GM23338 (cell line): ENCODE data around the gene HEXD. TPM values are rescaled to one million over a fixed set of nuclear protein-coding genes. Genes with fewer than 3 reads are reported as not detected.

Experiments
- ATAC-seq: fragments of 200-7000 bp; cut with Tn5 transposase; 3 replicates; pipeline ENCODE4 v1.9.1; 2020
- DNase-seq: peaks from one replicate; pipeline ENCODE4 v3.0.0-alpha.2; 2015; ENCODE audit warnings: low spot score
- H2AFZ ChIP-seq: fragments of 200-600 bp; sonication (generic); 2 replicates; pipeline ENCODE4 v1.8.0; 2016; ENCODE audit warnings: antibody characterized with exemption, mild to moderate bottlenecking, moderate library complexity
- H3F3A ChIP-seq: fragments of 200-600 bp; sonication (generic); replicated peaks from 2 replicates; pipeline ENCODE4 v1.8.0; 2017; ENCODE audit warnings: antibody characterized with exemption, mixed run types, low read depth
- H3K27ac ChIP-seq: fragments of 200-600 bp; sonication (generic); 2 replicates; pipeline ENCODE4 v1.6.1; 2016; ENCODE audit warnings: low read depth
- H3K27me3 ChIP-seq: fragments of 200-600 bp; sonication (generic); 2 replicates; pipeline ENCODE4 v1.8.0; 2016; ENCODE audit warnings: mild to moderate bottlenecking, mixed run types, moderate library complexity; ENCODE audit not compliant: insufficient read depth
- H3K36me3 ChIP-seq: fragments of 200-600 bp; sonication (generic); 2 replicates; pipeline ENCODE4 v1.8.0; 2016; ENCODE audit warnings: mild to moderate bottlenecking; ENCODE audit not compliant: insufficient read depth
- H3K4me1 ChIP-seq: fragments of 200-600 bp; sonication (generic); 2 replicates; pipeline ENCODE4 v1.8.0; 2016; ENCODE audit warnings: mild to moderate bottlenecking, moderate library complexity; ENCODE audit not compliant: insufficient read depth
- H3K4me2 ChIP-seq: fragments of 200-600 bp; sonication (generic); 2 replicates; pipeline ENCODE4 v1.7.1; 2017; ENCODE audit warnings: mixed run types
- H3K4me3 ChIP-seq: fragments of 200-600 bp; sonication (generic); 2 replicates; pipeline ENCODE4 v1.6.1; 2016; ENCODE audit warnings: mixed run types
- H3K79me2 ChIP-seq: fragments of 200-600 bp; sonication (generic); replicated peaks from 2 replicates; pipeline ENCODE4 v1.8.0; 2017; ENCODE audit warnings: mild to moderate bottlenecking; ENCODE audit not compliant: insufficient read depth
- H3K9me2 ChIP-seq: fragments of 200-600 bp; sonication (generic); 2 replicates; pipeline ENCODE4 v1.8.0; 2017; ENCODE audit not compliant: insufficient read depth
- H4K20me1 ChIP-seq: fragments of 200-600 bp; sonication (generic); replicated peaks from 2 replicates; pipeline ENCODE4 v1.8.0; 2017; ENCODE audit warnings: mild to moderate bottlenecking; ENCODE audit not compliant: insufficient read depth
- H3K27ac Mint-ChIP-seq: 2 replicates; pipeline ENCODE4 v1.8.0; 2020; ENCODE audit warnings: inconsistent platforms, mild to moderate bottlenecking, moderate library complexity, mixed read lengths
- H3K27me3 Mint-ChIP-seq: 3 replicates; pipeline ENCODE4 v1.8.0; 2022; ENCODE audit warnings: low read depth, mild to moderate bottlenecking, moderate library complexity, mixed read lengths, inconsistent platforms; ENCODE audit not compliant: insufficient read depth, poor library complexity
- H3K36me3 Mint-ChIP-seq: 3 replicates; pipeline ENCODE4 v1.8.0; 2021; ENCODE audit warnings: low read depth, mild to moderate bottlenecking, inconsistent platforms, moderate library complexity, mixed read lengths
- H3K4me1 Mint-ChIP-seq: 3 replicates; pipeline ENCODE4 v1.8.0; 2020; ENCODE audit warnings: mild to moderate bottlenecking, inconsistent platforms, mixed read lengths
- H3K4me3 Mint-ChIP-seq: 3 replicates; pipeline ENCODE4 v1.8.0; 2021; ENCODE audit warnings: moderate library complexity, mild to moderate bottlenecking, inconsistent platforms, mixed read lengths
- H3K9me3 Mint-ChIP-seq: 3 replicates; pipeline ENCODE4 v1.8.0; 2020; ENCODE audit warnings: moderate library complexity, mild to moderate bottlenecking, inconsistent platforms, mixed read lengths
- CREB1 ChIP-seq: fragments of 250-450 bp; sonication (Bioruptor Pico); IDR thresholded peaks from 2 replicates; pipeline ENCODE4 v1.5.0; 2020; ENCODE audit warnings: low read depth, mild to moderate bottlenecking, moderate library complexity
- EZH2 ChIP-seq: fragments of 200-600 bp; sonication (generic); IDR thresholded peaks from one replicate; pipeline ENCODE4 v1.8.0; 2017; ENCODE audit warnings: antibody characterized with exemption, mild to moderate bottlenecking, low read depth; ENCODE audit not compliant: unreplicated experiment
- NANOG ChIP-seq: IDR thresholded peaks from 2 replicates; pipeline ENCODE4 v1.6.1; 2016; ENCODE audit warnings: antibody characterized with exemption, borderline replicate concordance
- STAT1 ChIP-seq: IDR thresholded peaks from one replicate; pipeline ENCODE4 v1.6.1; 2016; ENCODE audit warnings: antibody characterized with exemption; ENCODE audit not compliant: unreplicated experiment
- polyA plus RNA-seq: library from polyadenylated mRNA; unstranded; fragments of >200 nt; fragmentation: Nextera tagmentation; extraction: Ambion mirVana; gene quantifications from 2 replicates; pipeline ENCODE4 v1.2.1, GENCODE V29; 2016
- total RNA-seq: library from RNA; depleted of rRNA; stranded (reverse); fragments of >200 nt; shearing (Covaris generic); gene quantifications from 2 replicates; pipeline ENCODE4 v1.2.3, GENCODE V29; 2014
- TF ChIP-seq, protein P1 (sequence below): fragments of 250-450 bp; sonication (Bioruptor Pico); IDR thresholded peaks from 2 replicates; pipeline ENCODE4 v1.5.0; 2020; ENCODE audit warnings: mild to moderate bottlenecking, moderate library complexity
- TF ChIP-seq, protein P2 (sequence below): IDR thresholded peaks from one replicate; pipeline ENCODE4 v1.6.1; 2018; ENCODE audit warnings: antibody characterized with exemption; ENCODE audit not compliant: unreplicated experiment

Gene HEXD
- total and polyA plus RNA-seq, 2 experiments from 2014 or later: 11.9 to 31.1 TPM

GRCh38 chr17:82468692-82469091 lies 50.5 kb downstream of the HEXD start:
- H3K4me1 ChIP-seq: no peaks in the 10 kb centered on the region
- no peaks in the 10 kb centered on the region for H3K9me3 Mint-ChIP-seq
- peaks cover 19% of the 10 kb centered on the region for H3K36me3 ChIP-seq
- no peak overlapping the region for H3K4me2 ChIP-seq
- ATAC-seq: no peak
- H3K36me3 Mint-ChIP-seq: peaks cover 55% of the 10 kb centered on the region
- H3K27me3 Mint-ChIP-seq: peaks cover 4% of the 10 kb centered on the region
- no peaks in the 10 kb centered on the region for H3K27me3 ChIP-seq
- H4K20me1 ChIP-seq: no peaks in the 10 kb centered on the region; the same call in 1 of the 2 replicates
- DNase-seq: no peak
- H3K27ac ChIP-seq: no peak overlapping the region
- H2AFZ ChIP-seq: no peak overlapping the region
- no peak overlapping the region for H3K27ac Mint-ChIP-seq
- TF ChIP-seq NANOG (no peak), STAT1 (no peak), EZH2 (no peak), CREB1 (CRISPR knock-in tag) (no peak)
- TF ChIP-seq, protein P1, sequence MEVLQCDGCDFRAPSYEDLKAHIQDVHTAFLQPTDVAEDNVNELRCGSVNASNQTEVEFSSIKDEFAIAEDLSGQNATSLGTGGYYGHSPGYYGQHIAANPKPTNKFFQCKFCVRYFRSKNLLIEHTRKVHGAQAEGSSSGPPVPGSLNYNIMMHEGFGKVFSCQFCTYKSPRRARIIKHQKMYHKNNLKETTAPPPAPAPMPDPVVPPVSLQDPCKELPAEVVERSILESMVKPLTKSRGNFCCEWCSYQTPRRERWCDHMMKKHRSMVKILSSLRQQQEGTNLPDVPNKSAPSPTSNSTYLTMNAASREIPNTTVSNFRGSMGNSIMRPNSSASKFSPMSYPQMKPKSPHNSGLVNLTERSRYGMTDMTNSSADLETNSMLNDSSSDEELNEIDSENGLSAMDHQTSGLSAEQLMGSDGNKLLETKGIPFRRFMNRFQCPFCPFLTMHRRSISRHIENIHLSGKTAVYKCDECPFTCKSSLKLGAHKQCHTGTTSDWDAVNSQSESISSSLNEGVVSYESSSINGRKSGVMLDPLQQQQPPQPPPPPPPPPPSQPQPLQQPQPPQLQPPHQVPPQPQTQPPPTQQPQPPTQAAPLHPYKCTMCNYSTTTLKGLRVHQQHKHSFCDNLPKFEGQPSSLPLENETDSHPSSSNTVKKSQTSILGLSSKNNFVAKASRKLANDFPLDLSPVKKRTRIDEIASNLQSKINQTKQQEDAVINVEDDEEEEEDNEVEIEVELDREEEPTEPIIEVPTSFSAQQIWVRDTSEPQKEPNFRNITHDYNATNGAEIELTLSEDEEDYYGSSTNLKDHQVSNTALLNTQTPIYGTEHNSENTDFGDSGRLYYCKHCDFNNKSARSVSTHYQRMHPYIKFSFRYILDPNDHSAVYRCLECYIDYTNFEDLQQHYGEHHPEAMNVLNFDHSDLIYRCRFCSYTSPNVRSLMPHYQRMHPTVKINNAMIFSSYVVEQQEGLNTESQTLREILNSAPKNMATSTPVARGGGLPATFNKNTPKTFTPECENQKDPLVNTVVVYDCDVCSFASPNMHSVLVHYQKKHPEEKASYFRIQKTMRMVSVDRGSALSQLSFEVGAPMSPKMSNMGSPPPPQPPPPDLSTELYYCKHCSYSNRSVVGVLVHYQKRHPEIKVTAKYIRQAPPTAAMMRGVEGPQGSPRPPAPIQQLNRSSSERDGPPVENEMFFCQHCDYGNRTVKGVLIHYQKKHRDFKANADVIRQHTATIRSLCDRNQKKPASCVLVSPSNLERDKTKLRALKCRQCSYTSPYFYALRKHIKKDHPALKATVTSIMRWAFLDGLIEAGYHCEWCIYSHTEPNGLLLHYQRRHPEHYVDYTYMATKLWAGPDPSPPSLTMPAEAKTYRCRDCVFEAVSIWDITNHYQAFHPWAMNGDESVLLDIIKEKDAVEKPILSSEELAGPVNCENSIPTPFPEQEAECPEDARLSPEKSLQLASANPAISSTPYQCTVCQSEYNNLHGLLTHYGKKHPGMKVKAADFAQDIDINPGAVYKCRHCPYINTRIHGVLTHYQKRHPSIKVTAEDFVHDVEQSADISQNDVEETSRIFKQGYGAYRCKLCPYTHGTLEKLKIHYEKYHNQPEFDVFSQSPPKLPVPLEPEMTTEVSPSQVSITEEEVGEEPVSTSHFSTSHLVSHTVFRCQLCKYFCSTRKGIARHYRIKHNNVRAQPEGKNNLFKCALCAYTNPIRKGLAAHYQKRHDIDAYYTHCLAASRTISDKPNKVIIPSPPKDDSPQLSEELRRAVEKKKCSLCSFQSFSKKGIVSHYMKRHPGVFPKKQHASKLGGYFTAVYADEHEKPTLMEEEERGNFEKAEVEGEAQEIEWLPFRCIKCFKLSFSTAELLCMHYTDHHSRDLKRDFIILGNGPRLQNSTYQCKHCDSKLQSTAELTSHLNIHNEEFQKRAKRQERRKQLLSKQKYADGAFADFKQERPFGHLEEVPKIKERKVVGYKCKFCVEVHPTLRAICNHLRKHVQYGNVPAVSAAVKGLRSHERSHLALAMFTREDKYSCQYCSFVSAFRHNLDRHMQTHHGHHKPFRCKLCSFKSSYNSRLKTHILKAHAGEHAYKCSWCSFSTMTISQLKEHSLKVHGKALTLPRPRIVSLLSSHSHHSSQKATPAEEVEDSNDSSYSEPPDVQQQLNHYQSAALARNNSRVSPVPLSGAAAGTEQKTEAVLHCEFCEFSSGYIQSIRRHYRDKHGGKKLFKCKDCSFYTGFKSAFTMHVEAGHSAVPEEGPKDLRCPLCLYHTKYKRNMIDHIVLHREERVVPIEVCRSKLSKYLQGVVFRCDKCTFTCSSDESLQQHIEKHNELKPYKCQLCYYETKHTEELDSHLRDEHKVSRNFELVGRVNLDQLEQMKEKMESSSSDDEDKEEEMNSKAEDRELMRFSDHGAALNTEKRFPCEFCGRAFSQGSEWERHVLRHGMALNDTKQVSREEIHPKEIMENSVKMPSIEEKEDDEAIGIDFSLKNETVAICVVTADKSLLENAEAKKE (CRISPR knock-in tag): no peak
- no peak overlapping the region for H3K4me3 Mint-ChIP-seq
- H3K79me2 ChIP-seq: no peaks in the 10 kb centered on the region
- no peak overlapping the region for H3K4me3 ChIP-seq
- no peaks in the 10 kb centered on the region for H3K9me2 ChIP-seq
- H3K4me1 Mint-ChIP-seq: no peaks in the 10 kb centered on the region
- no peaks in the 10 kb centered on the region for H3F3A ChIP-seq

GRCh38 chr17:82470065-82470464 lies 51.9 kb downstream of the HEXD start:
- Mint-ChIP-seq H3K4me3 (no peak overlapping the region; the same call in 2 of the 3 replicates), H3K9me3 (no peaks in the 10 kb centered on the region), H3K4me1 (no peaks in the 10 kb centered on the region), H3K27ac (no peak overlapping the region), H3K27me3 (peaks cover 2% of the 10 kb centered on the region), H3K36me3 (peaks cover 53% of the 10 kb centered on the region)
- no peak for DNase-seq
- H2AFZ ChIP-seq: no peak overlapping the region
- H3K27me3 ChIP-seq: no peaks in the 10 kb centered on the region
- peaks cover 15% of the 10 kb centered on the region for H3K36me3 ChIP-seq
- H3K4me2 ChIP-seq: no peak overlapping the region
- H3K9me2 ChIP-seq: no peaks in the 10 kb centered on the region
- H3K27ac ChIP-seq: no peak overlapping the region
- no peak for ATAC-seq
- H3K79me2 ChIP-seq: no peaks in the 10 kb centered on the region
- H3F3A ChIP-seq: no peaks in the 10 kb centered on the region
- H4K20me1 ChIP-seq: no peaks in the 10 kb centered on the region; the same call in 1 of the 2 replicates
- no peak overlapping the region for H3K4me3 ChIP-seq
- no peaks in the 10 kb centered on the region for H3K4me1 ChIP-seq
- no peak for TF ChIP-seq NANOG
- TF ChIP-seq, protein P2, sequence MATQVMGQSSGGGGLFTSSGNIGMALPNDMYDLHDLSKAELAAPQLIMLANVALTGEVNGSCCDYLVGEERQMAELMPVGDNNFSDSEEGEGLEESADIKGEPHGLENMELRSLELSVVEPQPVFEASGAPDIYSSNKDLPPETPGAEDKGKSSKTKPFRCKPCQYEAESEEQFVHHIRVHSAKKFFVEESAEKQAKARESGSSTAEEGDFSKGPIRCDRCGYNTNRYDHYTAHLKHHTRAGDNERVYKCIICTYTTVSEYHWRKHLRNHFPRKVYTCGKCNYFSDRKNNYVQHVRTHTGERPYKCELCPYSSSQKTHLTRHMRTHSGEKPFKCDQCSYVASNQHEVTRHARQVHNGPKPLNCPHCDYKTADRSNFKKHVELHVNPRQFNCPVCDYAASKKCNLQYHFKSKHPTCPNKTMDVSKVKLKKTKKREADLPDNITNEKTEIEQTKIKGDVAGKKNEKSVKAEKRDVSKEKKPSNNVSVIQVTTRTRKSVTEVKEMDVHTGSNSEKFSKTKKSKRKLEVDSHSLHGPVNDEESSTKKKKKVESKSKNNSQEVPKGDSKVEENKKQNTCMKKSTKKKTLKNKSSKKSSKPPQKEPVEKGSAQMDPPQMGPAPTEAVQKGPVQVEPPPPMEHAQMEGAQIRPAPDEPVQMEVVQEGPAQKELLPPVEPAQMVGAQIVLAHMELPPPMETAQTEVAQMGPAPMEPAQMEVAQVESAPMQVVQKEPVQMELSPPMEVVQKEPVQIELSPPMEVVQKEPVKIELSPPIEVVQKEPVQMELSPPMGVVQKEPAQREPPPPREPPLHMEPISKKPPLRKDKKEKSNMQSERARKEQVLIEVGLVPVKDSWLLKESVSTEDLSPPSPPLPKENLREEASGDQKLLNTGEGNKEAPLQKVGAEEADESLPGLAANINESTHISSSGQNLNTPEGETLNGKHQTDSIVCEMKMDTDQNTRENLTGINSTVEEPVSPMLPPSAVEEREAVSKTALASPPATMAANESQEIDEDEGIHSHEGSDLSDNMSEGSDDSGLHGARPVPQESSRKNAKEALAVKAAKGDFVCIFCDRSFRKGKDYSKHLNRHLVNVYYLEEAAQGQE: no peak
- no peak for TF ChIP-seq EZH2
